Hepatocyte (in vitro differentiated cells): ENCODE data around the gene FAM170A. TPM values are rescaled to one million over a fixed set of nuclear protein-coding genes. Genes with fewer than 3 reads are reported as not detected.

Experiments used
- DNase-seq: peaks from one replicate; pipeline ENCODE4 v3.0.0-alpha.2; 2016; ENCODE audit warnings: low spot score
- H2AFZ ChIP-seq: fragments of 200-600 bp; sonication (generic); 2 replicates; pipeline ENCODE4 v1.6.0; 2016; ENCODE audit warnings: antibody characterized with exemption, mild to moderate bottlenecking
- H3K27ac ChIP-seq: fragments of 200-600 bp; sonication (generic); 2 replicates; pipeline ENCODE4 v1.5.1; 2016; ENCODE audit warnings: mild to moderate bottlenecking
- H3K27me3 ChIP-seq: fragments of 200-600 bp; sonication (generic); 2 replicates; pipeline ENCODE4 v1.6.1; 2016
- H3K36me3 ChIP-seq: fragments of 200-600 bp; sonication (generic); replicated peaks from 2 replicates; pipeline ENCODE4 v1.5.1; 2016; ENCODE audit warnings: low read depth; ENCODE audit not compliant: insufficient read depth
- H3K4me1 ChIP-seq: fragments of 200-600 bp; sonication (generic); 2 replicates; pipeline ENCODE4 v1.5.1; 2016; ENCODE audit warnings: mild to moderate bottlenecking, moderate library complexity; ENCODE audit not compliant: insufficient read depth
- H3K4me2 ChIP-seq: fragments of 200-600 bp; sonication (generic); 2 replicates; pipeline ENCODE4 v1.6.0; 2016
- H3K4me3 ChIP-seq: fragments of 200-600 bp; sonication (generic); 2 replicates; pipeline ENCODE4 v1.5.1; 2016; ENCODE audit warnings: mild to moderate bottlenecking
- H3K79me2 ChIP-seq: fragments of 200-600 bp; sonication (generic); 2 replicates; pipeline ENCODE4 v1.6.0; 2017; ENCODE audit warnings: mild to moderate bottlenecking
- H3K9me2 ChIP-seq: fragments of 200-600 bp; sonication (generic); replicated peaks from 2 replicates; pipeline ENCODE4 v1.6.0; 2017; ENCODE audit warnings: mild to moderate bottlenecking; ENCODE audit not compliant: insufficient read depth
- H3K9me3 ChIP-seq: fragments of 200-600 bp; sonication (generic); 2 replicates; pipeline ENCODE4 v1.5.1; 2016; ENCODE audit warnings: low read depth, mild to moderate bottlenecking
- H4K20me1 ChIP-seq: fragments of 200-600 bp; sonication (generic); 2 replicates; pipeline ENCODE4 v1.6.0; 2016; ENCODE audit warnings: mild to moderate bottlenecking; ENCODE audit not compliant: insufficient read depth, poor library complexity, severe bottlenecking
- CTCF ChIP-seq: fragments of 200-600 bp; sonication (generic); IDR thresholded peaks from 2 replicates; pipeline ENCODE4 v1.5.1; 2016; ENCODE audit warnings: antibody characterized with exemption, mild to moderate bottlenecking; ENCODE audit not compliant: poor library complexity
- EZH2 ChIP-seq: fragments of 200-600 bp; sonication (generic); IDR thresholded peaks from 2 replicates; pipeline ENCODE4 v1.6.1; 2016; ENCODE audit warnings: antibody characterized with exemption, mild to moderate bottlenecking, borderline replicate concordance
- EZH2phosphoT487 ChIP-seq: fragments of 200-600 bp; sonication (generic); IDR thresholded peaks from one replicate; pipeline ENCODE4 v1.6.1; 2018; ENCODE audit warnings: antibody characterized with exemption, mild to moderate bottlenecking, low read depth, moderate library complexity; ENCODE audit not compliant: unreplicated experiment, severe bottlenecking
- WGBS: methylation state at CpG from one replicate; pipeline ENCODE4 v1.1.6; 2016; ENCODE audit warnings: low lambda C conversion rate; ENCODE audit errors: missing lambda C conversion rate; 5-methylcytosine and 5-hydroxymethylcytosine counted together
- polyA plus RNA-seq: library from polyadenylated mRNA; unstranded; fragments of >200 nt; fragmentation: Nextera tagmentation; extraction: Ambion mirVana; gene quantifications from 2 replicates; pipeline ENCODE4 v1.2.1, GENCODE V29; 2016
- total RNA-seq: library from RNA; depleted of rRNA; stranded (reverse); fragments of >200 nt; gene quantifications from 2 replicates; pipeline ENCODE4 v1.2.3, GENCODE V29; 2014

FAM170A gene
- total and polyA plus RNA-seq, 2 experiments from 2014 or later = not detected

GRCh38 chr5:119682372-119682771 lies 53.0 kb downstream of the FAM170A start:
- no peaks in the 10 kb centered on the region for H3K4me1 ChIP-seq
- no peaks in the 10 kb centered on the region for H3K9me2 ChIP-seq
- H3K36me3 ChIP-seq = no peaks in the 10 kb centered on the region
- H3K27me3 ChIP-seq = no peaks in the 10 kb centered on the region
- no peak overlapping the region for H3K4me3 ChIP-seq
- H4K20me1 ChIP-seq = no peaks in the 10 kb centered on the region
- no peak overlapping the region for H3K4me2 ChIP-seq
- no peak overlapping the region for H2AFZ ChIP-seq
- H3K79me2 ChIP-seq = no peaks in the 10 kb centered on the region
- H3K9me3 ChIP-seq = no peaks in the 10 kb centered on the region
- no peak overlapping the region for H3K27ac ChIP-seq
- 76% methylated on average over 1 of the region's 1 CpG for WGBS
- DNase-seq = no peak
- TF ChIP-seq CTCF (no peak), EZH2 (no peak), EZH2phosphoT487 (no peak)

Other genes with a start within 250 kb of the FAM170A start
- 236 and 281 TPM in 2 replicates for gene HSD17B4, start 177.1 kb upstream of the FAM170A start, total RNA-seq
- 155 and 208 TPM in 2 replicates for gene HSD17B4, start 177.1 kb upstream of the FAM170A start, polyA plus RNA-seq